Activated CD8-positive, alpha-beta T cell treated with anti-CD3 and anti-CD28 coated beads for 36 hours (primary cell): Measurements from ENCODE around the gene PLCL2. TPM values are rescaled to one million over a fixed set of nuclear protein-coding genes. Genes with fewer than 3 reads are reported as not detected.

Experiments
- ATAC-seq: fragments of 200-7000 bp; cut with Tn5 transposase; one replicate; pipeline ENCODE4 v1.10.0; 2021; ENCODE audit warnings: mild to moderate bottlenecking, moderate library complexity
- CTCF ChIA-PET: fragments of 350-600 bp; sonication (Branson Sonifier 250); formaldehyde crosslinking; loops from one replicate; lab custom pipeline; 2021; ENCODE audit warnings: antibody characterized with exemption; lab: Charles Lee
- POLR2A ChIA-PET: fragments of 350-600 bp; sonication (Branson Sonifier 250); formaldehyde crosslinking; loops from one replicate; lab custom pipeline; 2021; ENCODE audit warnings: antibody characterized with exemption; lab: Charles Lee
- DNase-seq: peaks from one replicate; pipeline ENCODE4 v3.0.0-alpha.2; 2020
- H3K27ac Mint-ChIP-seq: one replicate; pipeline ENCODE4 v1.8.0; 2021; ENCODE audit warnings: mild to moderate bottlenecking, mixed read lengths
- H3K27me3 Mint-ChIP-seq: one replicate; pipeline ENCODE4 v1.8.0; 2021; ENCODE audit warnings: mixed read lengths
- H3K36me3 Mint-ChIP-seq: one replicate; pipeline ENCODE4 v1.8.0; 2021; ENCODE audit warnings: low read depth, mixed read lengths
- H3K4me1 Mint-ChIP-seq: one replicate; pipeline ENCODE4 v1.8.0; 2021; ENCODE audit warnings: low read depth, mixed read lengths
- H3K4me3 Mint-ChIP-seq: one replicate; pipeline ENCODE4 v1.8.0; 2021; ENCODE audit warnings: mild to moderate bottlenecking, moderate library complexity, mixed read lengths
- H3K9me3 Mint-ChIP-seq: one replicate; pipeline ENCODE4 v1.8.0; 2021; ENCODE audit warnings: mixed read lengths
- CTCF ChIP-seq: fragments of 200-600 bp; IDR thresholded peaks from one replicate; pipeline ENCODE4 v1.8.0; 2022; ENCODE audit warnings: antibody characterized with exemption, mild to moderate bottlenecking
- intact Hi-C: fragments of 100-400 bp; cut with micrococcal nuclease; formaldehyde crosslinking; loops from one replicate; pipeline ENCODE4 v1.10.0; 2022
- total RNA-seq, 2 experiments: library from RNA; stranded (reverse); gene quantifications; one replicate each; pipeline ENCODE4 v1.2.3, GENCODE V29; 2021

PLCL2 gene
- total RNA-seq, 2 experiments from 2014 or later = 19.4 to 19.7 TPM

- no peak for TF ChIP-seq CTCF
- no peak for ATAC-seq
- Mint-ChIP-seq H3K36me3 (peaks cover 15% of the 10 kb centered on the region), H3K4me1 (peaks cover 73% of the 10 kb centered on the region), H3K27me3 (no peaks in the 10 kb centered on the region), H3K9me3 (peaks cover 17% of the 10 kb centered on the region), H3K4me3 (no peak overlapping the region), H3K27ac (peak overlapping the region; percentile 24)
- DNase-seq = no peak
- intact Hi-C loops = no loop called here
- ChIA-PET CTCF (no interaction called here), POLR2A (interaction anchor here (1.0 kb wide), 1 partner anchor 9 kb away, joined by 3 read pairs; no protein-coding TSS in a partner anchor)
These were observed 115.1 kb downstream of the PLCL2 start for GRCh38 chr3:16999871-17000270.

GRCh38 chr3:17003457-17003856, 118.7 kb downstream of the PLCL2 start:
- ChIA-PET POLR2A (interaction anchor here (0.7 kb wide), 1 partner anchor 180 kb away, joined by 3 read pairs; no protein-coding TSS in a partner anchor), CTCF (interaction anchor here (1.2 kb wide), 1 partner anchor 15 kb away, joined by 3 read pairs; no protein-coding TSS in a partner anchor)
- Mint-ChIP-seq H3K4me3 (no peak overlapping the region), H3K4me1 (peaks cover 79% of the 10 kb centered on the region), H3K36me3 (peaks cover 8% of the 10 kb centered on the region), H3K27ac (no peak overlapping the region), H3K27me3 (no peaks in the 10 kb centered on the region), H3K9me3 (peaks cover 17% of the 10 kb centered on the region)
- intact Hi-C loops = no loop called here
- TF ChIP-seq CTCF = no peak
- ATAC-seq = no peak
- DNase-seq = no peak

- ATAC-seq = peak; percentile 77
These were observed 121.5 kb downstream of the PLCL2 start for GRCh38 chr3:17006132-17006852.

GRCh38 chr3:17007284-17007683, 122.5 kb downstream of the PLCL2 start:
- Mint-ChIP-seq H3K9me3 (peaks cover 5% of the 10 kb centered on the region), H3K4me1 (peaks cover 59% of the 10 kb centered on the region), H3K36me3 (peaks cover 21% of the 10 kb centered on the region), H3K27me3 (no peaks in the 10 kb centered on the region), H3K27ac (no peak overlapping the region), H3K4me3 (no peak overlapping the region)
- TF ChIP-seq CTCF = no peak
- CTCF ChIA-PET = interaction anchor here (1.2 kb wide), 1 partner anchor 9 kb away, joined by 3 read pairs; no protein-coding TSS in a partner anchor
- POLR2A ChIA-PET = no interaction called here
- ATAC-seq (no peak), DNase-seq (no peak)
- intact Hi-C loops = no loop called here

More at GRCh38 chr3:17006132-17006852, 121.5 kb downstream of the PLCL2 start:
- no peak overlapping the region for H3K4me3 Mint-ChIP-seq
- H3K9me3 Mint-ChIP-seq = peaks cover 12% of the 10 kb centered on the region
- no peak for TF ChIP-seq CTCF
- ChIA-PET CTCF (interaction anchor here (1.1 kb wide), 1 partner anchor 405 kb away, joined by 3 read pairs; no protein-coding TSS in a partner anchor), POLR2A (interaction anchor here (0.7 kb wide), 1 partner anchor 16 kb away, joined by 3 read pairs; no protein-coding TSS in a partner anchor)
- no peak for DNase-seq
- H3K27me3 Mint-ChIP-seq = no peaks in the 10 kb centered on the region
- peaks cover 20% of the 10 kb centered on the region for H3K36me3 Mint-ChIP-seq
- H3K27ac Mint-ChIP-seq = peak overlapping the region; percentile 70
- peaks cover 62% of the 10 kb centered on the region for H3K4me1 Mint-ChIP-seq
- intact Hi-C loops = no loop called here

GRCh38 chr3:17009826-17010225, 125.1 kb downstream of the PLCL2 start:
- DNase-seq = no peak
- Mint-ChIP-seq H3K27me3 (no peaks in the 10 kb centered on the region), H3K36me3 (peaks cover 24% of the 10 kb centered on the region), H3K9me3 (no peaks in the 10 kb centered on the region), H3K27ac (no peak overlapping the region), H3K4me1 (peaks cover 44% of the 10 kb centered on the region), H3K4me3 (no peak overlapping the region)
- CTCF ChIA-PET = no interaction called here
- ATAC-seq = no peak
- no peak for TF ChIP-seq CTCF
- intact Hi-C loops = no loop called here
- POLR2A ChIA-PET = no interaction called here
